Uterus (tissue), 2 donors: ENCODE results near the gene EIF5.

Source experiments
- POLR2A ChIP-seq, 2 donors: fragments of 450-650 bp; IDR thresholded peaks; one replicate each; pipeline ENCODE4 v1.6.1; 2016; ENCODE audit warnings: antibody characterized with exemption in 2 of 2, mild to moderate bottlenecking in 1 of 2, moderate library complexity in 1 of 2
- TF ChIP-seq, protein P1 (sequence below), 4 experiments: fragments of 200-600 bp in 2 of 4; fragments of 450-650 bp in 2 of 4; sonication (generic) in 2 of 4; IDR thresholded peaks; one replicate each; pipeline ENCODE4 v1.5.1; 2016 to 2019; ENCODE audit warnings: antibody characterized with exemption in 4 of 4, mild to moderate bottlenecking in 2 of 4, moderate library complexity in 1 of 4

DNA sequence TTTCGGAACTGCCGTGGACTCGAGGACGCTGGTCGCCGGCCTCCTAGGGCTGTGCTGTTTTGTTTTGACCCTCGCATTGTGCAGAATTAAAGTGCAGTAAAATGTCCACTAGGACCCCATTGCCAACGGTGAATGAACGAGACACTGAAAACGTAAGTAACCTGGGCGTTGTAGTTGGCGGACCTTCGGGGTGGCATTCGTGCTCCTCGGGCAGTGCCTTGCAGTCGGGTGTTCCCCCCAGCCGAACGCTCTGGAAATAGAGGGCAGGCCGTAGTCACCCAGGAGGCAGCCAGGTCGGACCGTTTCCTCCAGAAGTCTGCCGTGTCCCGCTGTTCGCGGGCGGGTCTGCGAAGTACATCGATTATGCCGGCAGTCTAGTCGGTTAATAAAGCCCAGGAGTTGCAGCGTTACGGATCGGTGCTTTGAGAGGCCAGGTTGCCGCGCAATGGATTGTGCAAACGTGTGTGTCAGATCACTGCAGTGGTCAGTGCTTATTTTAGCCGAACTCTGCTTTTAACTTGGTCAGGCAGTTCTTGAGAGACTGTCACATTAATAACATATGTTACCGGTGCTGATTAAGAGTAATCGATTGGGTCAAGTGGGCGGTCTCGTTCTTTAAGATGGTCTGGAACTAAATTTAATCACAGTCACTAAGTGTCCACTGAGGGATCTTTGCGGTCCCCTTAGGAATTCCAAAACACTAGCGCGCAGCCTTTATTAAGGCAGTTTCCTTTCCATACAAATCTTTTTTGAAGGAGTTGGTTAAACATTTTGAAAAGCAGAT is 52.1 kb downstream of the EIF5 start:
- no peak for TF ChIP-seq POLR2A (IDR thresholded peaks at IDR 0.05)
- TF ChIP-seq, protein P1, sequence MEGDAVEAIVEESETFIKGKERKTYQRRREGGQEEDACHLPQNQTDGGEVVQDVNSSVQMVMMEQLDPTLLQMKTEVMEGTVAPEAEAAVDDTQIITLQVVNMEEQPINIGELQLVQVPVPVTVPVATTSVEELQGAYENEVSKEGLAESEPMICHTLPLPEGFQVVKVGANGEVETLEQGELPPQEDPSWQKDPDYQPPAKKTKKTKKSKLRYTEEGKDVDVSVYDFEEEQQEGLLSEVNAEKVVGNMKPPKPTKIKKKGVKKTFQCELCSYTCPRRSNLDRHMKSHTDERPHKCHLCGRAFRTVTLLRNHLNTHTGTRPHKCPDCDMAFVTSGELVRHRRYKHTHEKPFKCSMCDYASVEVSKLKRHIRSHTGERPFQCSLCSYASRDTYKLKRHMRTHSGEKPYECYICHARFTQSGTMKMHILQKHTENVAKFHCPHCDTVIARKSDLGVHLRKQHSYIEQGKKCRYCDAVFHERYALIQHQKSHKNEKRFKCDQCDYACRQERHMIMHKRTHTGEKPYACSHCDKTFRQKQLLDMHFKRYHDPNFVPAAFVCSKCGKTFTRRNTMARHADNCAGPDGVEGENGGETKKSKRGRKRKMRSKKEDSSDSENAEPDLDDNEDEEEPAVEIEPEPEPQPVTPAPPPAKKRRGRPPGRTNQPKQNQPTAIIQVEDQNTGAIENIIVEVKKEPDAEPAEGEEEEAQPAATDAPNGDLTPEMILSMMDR (IDR thresholded peaks at IDR 0.05) = no peak
